Stimulated activated CD4-positive, alpha-beta T cell treated with anti-CD3 and anti-CD28 coated beads, Interleukin-12 subunit alpha, Interleukin-12 subunit beta, amount 100 ng/mL, for 48 hours (primary cell): Measurements from ENCODE around the gene HJURP.

ENCODE experiments used
- DNase-seq, 3 donors: peaks; one replicate each; pipeline ENCODE4 v3.0.0-alpha.2; 2020; ENCODE audit warnings: low read depth in 2 of 3, low spot score in 1 of 3

HJURP gene

DNA sequence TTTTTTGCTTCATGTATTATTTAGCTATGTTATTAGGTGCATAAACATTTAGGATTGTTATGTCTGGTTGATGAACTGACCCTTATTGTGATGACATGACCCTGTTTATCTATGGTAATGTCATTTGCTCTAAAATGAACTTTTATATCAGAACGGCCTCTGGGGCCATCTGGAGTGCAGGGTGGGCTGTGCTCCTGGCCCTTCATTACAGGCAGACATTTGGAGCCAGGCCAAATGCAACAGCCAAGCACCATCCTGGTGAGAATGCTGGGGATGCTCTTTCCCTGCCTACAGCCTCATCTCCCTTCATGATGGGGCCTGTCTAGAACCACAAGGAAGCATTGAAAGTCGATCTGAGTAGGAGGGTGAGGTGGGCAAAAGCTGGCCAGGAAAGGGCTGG lies 38.0 kb downstream of the HJURP start:
- DNase-seq: no peak

DNA sequence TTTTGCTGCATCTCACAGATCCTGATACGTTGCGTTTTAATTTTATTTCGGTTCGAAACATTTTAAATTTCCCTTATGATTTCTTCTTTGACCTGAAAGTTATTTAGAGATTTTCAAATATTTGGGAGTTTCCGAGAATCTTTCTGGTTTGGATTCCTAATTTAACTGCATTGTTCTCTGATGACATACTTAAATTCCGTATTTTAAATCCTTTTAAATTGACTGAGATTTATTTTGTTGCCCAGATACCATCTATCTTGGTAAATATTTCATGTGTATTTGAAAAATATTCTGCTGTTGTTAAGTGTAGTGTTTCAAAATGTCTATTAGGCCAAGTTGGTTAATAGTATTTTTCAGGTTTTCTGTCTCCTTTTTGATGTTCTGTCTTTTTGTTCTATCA lies 38.5 kb downstream of the HJURP start:
- no peak for DNase-seq

DNA sequence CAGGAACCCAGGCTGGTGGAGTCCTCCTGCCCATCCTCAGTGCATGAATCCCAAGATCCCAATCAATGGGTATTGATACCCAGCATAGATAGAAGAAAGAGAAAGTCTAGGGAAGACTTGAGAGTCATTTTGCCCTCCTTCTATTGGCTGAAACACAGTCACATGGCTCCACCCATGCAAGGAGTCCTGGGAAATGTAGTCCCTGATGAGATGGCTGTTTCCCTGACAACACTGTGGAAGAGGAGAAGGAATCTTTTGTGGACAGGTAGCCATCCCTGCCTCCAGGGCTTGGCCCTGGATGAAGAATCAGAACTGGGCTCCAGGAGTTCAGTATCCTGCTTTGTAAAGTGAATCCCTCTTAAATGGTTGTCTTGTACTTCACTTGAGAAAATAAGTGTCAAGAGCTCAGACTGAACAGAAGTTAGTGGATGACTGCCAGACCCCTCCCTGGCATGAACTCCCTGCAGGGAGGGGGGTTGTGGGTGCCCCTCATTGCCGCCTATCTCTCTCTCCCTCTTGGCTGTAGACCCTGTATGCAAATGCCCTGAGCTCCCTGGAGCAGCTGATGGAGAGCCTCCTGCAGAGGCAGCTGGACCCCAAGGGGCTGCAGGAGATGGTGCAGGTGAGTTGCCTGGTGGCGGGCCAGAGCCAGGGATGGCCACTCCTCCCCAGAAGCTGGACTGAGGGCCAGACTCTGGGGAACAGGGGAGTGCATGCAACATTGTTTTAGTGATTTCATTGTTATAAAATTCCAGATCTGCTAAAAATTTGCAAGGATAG lies 40.1 kb downstream of the HJURP start:
- DNase-seq: no peak

DNA sequence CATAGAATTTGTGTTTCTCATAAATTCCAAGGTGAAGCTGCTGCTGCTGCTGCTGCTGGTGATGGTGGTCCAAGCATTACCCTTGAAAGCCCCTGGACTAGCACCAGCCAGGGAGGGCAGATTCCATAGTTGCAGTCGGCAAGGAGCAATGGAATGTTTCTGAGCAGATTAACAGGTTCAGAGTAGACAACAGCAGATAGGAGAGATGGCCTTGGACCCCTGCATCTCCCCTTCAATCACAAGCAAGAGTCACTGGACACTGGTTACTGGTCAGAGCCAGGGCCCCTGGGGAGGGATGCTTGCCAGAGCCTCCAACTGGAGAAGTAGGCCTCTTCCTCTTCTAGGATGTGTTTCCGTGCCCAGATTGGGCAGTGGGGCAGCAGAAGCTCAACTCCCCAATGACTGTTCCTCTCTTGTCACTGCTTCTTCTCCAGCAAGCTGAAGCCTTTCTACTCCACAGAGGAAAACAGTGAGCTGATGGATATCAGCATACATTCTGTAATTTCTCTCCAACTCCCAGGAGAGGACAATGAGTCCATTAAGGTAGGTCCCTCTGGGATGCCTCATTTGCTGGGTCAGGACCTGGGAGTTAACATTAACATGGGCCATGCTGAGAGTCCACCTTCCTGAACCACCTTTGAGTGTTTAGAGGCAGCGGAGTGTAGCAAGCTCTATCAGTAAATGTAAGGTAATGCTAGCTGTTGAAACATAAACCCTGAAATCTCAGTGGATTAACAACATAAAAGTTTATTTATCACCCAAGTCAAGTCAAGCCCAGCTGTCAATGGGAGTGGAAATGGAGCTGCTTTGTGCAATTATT lies 40.9 kb downstream of the HJURP start:
- DNase-seq: no peak

DNA sequence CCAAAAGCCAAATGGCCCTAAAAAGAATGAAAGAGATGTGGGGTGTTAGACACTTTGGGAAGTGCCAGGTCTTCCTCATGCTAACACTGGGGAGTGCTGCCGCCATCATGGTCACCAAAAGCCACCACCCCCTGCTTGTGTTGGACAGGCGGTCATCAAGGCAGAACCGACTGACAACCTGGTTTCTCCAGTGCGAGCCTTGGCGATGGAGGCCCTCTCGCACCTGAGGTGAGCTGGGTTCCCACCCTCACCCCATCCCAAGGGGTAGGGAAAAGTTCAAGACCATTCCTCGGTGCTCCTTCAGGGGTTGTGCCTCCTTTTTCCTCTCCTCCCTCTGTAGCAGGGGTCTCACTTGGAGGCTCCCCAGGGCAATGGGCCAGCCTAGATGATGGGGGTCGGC lies 42.6 kb downstream of the HJURP start:
- no peak for DNase-seq

DNA sequence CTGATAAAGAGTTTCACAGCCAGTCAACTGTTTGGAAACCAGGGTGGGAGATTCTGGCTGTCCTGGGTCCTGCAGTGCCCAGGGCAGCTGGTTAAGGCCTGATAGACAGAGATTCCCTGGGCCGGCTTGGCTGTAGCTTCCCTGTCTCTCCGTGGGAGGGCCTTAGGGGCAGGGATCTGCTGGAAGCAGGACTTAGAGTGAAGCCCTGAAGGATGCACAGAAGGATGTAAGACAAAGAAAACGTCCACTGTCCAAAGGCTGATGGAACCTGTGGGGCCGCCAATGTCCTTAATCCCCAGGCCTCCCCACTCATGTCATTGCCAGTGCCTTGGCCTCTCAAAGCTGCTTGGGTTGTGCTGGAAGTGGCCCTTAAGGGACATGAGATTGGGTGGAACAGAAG lies 43.2 kb downstream of the HJURP start:
- no peak for DNase-seq

DNA sequence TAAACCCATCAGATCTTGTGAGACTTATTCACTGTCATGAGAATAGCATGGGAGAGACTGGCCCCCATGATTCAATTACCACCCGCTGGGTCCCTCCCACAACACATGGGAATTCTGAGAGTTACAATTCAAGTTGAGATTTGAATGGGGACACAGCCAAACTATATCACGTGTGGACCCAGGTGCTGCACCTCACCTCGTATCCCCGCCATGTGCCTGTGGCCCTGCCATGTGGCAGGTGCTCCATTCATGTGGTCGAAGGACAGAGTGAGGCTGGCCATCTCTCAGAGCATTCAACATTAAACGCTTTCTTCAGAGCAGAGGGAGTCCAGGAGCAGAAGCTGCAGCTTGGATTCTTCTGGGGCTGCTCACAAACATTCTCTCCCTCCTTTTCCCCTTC lies 44.0 kb downstream of the HJURP start:
- no peak for DNase-seq

DNA sequence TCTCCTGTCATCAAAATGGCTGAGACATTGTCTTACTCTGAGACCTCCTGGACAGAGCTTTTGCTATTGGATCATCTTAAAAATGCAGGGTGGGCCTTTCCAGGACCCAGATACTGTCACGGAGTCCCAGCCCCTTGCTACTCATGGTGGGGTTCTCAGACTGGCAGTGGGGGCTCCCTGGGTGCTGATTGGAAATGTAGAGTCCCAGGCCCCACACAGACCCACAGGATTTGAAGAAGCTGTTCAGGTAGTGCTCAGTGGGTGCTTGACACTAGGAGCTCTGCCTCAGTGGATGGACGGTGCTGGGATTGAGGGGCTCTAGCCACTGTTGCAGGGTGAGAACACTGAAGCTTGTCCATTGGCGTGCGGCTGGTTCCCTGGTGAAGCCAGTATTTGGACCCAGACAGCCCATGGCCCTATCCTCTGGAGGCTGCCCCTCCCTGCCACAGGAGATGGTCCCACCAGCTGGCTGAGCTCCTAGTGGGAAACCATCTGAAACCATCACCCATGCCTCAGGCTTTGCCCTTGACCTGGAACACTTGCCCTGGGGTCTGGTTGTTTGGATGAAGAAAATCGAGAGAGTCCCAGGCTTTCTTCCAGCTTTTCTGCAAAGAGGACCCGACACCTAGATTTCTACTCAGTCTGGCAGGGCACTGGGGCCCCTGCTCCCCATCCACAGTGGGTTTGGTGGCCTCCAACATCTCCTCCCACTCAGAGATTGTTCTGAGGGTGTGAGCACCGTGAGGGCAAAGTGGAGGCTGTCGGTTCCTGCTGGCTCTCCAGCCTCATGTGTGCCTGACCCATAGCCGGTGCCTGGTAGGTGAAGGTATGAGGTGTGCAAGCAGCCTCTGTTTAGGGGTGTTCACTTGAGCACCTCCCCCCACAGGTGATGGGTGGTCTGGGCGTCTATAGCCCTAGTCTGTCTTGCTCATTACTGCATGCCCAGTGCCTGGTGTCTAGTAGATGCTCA lies 46.1 kb downstream of the HJURP start:
- DNase-seq: no peak

DNA sequence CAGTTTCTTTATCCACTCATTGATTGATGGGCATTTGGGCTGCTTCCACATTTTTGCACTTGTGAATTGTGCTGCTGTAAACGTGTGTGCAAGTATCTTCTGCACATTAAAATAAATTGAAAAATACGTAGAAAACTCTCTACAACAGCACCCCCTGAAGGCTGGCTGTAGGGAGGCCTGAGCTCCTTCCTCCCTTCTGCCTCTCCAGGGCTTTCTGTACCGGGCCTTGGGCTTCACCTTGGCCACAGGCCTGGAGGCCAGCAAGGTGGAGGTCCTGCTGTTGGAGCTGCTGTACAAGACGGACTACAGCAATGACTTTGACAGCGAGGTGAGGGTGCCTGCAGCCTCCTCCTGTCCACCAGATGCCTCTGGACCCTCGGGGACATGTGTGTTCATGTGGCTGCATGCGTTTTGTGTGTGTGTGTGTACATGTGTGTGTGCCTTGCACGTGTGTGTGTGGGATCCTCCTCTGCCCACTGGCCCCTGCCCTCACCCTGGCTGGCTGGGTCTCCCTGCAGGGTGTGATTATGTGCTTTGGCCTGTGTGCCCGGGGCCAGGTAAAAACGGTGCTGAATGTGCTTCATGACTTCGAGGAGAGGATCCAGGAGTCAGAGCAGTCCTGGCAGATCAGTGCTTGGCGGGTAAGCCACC lies 47.0 kb downstream of the HJURP start:
- no peak for DNase-seq

DNA sequence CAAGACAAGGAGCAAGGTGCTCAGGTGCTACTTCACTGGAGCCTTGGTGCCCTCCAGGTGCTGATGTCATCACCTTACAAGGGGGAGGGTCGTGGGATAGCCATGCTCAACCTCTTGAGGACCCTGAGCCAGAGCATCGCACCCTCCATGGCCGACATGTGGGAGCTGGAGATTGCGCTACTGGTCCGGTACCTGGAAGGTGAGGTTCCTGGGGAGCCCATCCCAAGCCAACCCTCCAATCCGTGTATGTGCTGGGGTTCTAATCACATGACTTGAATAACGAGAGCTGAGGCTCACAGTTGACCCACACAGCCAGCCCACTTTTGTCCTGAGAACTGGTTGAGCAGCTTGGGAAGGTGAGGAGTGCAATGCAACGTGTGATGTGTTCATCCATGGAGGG lies 50.3 kb downstream of the HJURP start:
- no peak for DNase-seq

DNA sequence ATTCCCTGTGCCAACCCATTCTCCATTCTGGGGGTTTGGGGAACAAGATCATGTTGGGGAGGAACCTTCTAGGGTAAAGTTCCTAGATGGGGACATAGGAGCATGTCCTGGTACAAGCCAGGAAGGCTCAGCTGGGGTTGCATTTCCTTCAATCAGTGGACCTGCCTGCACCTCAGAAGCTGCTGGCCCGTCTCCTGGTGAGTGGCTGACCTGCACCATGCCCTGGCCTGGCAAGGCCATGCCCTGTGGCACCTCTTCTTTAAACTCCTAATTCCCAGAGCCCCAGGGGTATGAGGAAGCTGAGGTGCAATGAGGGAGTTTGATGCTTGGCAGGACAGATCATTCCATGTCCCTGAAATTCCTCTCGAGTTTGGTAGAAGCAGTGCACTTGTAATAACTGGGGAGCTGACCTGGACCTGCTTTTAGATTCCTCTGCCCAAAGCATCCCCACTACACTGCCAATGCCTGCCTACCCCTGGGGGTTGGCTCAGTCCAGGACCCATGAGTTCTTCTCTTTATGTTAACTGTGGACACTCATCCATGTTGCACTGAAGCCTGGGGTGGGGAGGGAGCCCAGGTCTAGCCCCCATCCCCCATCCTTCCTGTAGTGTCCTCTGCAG lies 50.9 kb downstream of the HJURP start:
- DNase-seq: no peak

DNA sequence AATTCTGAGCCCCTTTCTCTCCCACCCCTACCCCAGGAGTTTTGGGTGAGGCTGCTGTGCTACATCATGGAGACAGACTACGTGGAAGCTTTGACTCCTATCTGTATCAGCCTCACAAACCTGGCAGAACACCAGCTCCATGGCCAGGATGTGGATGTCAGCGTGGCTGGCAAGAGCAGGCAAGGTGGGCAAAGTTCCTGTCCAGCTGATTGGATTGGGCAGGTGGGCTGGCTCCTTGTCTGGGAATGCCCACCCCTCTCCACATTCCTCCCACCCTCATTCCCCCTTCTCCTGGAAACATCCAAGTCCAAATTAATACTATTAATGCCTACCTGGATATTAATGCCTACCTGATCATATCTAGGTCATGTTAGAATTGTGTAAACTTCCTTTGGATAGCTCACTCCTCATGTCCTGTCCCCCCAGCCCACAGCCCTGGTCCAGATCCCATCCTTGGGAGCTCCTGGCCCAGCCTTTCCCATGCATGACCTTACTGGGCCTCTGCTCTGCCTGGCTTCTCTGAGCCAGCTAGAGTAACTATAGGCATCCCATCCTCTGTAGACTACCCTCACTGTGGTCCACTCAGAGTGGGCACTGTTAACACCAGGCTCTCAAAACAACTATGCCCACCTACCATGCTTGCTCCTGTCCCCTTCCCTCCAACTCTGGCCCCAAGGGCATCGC lies 52.1 kb downstream of the HJURP start:
- no peak for DNase-seq

DNA sequence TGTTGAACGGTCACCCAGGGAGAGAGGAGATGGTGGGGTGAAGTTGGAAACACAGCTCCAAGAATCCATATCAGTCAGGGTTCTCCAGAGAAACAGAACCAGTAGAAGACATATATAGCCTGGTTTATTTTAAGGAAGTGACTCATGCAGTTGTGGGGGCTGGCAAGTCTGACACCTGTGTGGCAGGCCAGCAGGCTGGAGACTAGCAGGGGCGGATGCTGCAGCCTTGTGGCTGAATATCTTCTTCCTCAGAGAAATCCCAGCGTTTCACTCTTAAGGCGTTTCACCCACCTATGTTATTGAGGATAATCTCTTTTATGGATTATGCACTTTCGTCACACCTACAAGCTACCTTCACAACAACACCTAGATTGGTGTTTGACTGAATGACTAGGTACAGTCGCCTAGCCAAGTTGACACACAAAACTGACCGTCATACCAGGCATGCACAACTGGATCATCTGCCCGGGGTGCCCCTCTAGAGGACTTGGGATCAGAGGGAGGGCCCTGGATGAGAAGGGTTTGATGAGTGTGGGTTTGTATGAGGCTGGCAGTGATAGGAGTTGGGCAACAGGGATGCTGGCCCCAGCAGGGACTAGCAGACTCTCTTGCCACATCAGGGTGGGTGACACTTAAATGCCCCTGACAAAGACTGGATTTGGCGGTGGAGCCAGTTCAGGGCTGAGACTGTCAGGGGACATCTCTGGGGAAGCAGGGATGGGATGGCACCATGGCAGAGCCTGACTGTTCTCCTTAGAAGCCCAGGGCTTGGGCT lies 52.8 kb downstream of the HJURP start:
- DNase-seq: no peak

DNA sequence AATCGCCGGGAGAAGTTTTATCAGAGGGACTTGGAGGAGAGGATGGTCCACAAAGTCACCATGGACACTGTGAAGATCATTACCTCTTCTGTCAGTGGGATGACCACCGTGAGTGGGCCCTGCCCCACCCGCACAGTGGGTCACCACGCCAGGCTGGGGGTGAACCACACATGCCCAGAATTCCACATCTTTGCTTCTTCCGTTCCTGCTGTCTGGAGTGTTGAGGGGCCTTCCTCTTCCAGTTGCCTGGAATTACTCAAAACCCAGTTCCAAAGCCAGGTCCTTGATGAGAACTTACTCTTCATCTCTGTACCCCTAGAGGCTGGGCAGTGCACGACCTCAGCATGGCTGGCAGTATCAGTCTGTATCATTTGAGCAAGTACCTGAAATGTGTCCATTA lies 54.1 kb downstream of the HJURP start:
- DNase-seq: no peak

DNA sequence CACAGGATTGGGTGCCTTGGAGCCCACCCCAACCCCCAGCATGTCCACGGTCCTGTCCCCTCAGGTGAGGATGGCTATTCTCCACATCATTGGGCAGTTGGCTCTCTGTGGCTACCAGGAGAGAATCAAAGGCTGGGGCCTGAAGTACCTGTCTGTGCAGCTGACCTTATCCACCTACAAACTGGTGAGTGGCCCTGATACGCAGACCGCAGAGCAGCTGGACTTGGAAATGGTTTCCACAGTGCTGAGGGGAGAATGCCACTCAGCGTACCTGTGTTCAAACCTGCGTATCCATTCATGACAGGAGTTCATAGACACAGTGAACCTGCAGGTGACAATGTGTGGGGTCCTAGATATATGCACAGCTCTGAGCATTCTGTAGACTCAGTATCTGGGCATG lies 54.6 kb downstream of the HJURP start:
- no peak for DNase-seq

DNA sequence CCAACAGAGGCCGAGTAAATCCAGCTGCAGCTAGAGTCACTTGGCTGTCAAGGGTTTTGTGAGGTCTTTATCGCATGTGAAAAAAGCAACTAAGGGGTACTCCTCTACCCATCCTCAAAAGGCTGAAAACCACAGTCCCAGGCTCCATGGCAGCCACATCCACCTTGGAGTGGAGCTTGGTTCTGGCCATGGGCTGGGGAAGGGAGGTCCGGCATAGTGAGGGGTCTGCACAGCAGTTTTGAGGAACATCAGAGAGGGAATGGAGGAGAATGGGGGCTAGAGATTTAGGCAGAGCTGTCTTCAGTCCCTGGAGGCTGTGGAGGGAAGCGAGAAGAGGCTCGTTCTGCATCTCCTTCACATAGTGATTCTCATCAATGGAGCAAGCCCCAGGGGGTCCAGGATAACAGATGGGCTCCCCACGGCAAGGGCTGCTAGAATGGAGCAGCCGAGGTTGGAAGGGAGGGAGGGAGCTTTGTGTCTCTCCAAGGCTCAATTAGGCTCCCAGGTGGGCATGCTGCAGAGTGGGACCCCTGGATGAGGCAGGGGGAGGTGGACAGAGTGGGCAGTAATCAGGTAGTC lies 55.2 kb downstream of the HJURP start:
- DNase-seq: no peak

DNA sequence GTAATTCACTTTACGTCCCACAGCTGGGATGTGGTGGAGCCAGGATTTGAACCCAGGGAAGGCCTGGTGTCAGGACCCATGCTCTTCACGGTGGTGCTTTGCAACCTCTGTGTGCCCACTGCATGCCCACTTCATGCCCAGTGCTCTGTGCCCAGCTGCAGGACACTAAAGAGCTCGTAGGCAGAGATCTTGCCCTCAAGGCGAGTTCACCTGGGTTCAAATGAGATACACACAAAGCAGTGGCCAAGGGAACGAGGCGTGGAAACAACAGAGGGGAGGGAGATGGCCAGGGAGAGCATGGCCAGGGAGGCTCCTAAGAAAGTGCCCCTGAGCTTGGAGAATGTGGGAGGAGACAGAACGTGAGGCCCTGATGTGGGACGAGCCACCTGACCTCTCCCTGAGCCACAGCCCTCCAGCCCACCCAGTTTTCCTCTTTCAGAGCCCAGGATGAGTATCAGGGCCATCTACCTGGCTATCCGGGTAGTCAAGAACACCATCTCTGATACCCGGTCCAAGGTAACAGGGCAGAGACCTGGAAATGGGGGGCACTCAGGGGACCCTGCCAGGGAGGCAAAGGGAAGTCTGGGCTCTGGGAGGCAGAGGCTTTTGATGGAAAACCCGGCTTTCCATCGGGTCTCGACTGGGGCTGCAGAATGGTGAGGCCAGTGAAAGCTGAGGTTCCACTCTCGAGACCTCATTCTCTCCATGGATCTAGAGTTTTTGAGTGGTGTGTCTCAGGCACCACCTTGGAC lies 55.8 kb downstream of the HJURP start:
- DNase-seq: no peak

DNA sequence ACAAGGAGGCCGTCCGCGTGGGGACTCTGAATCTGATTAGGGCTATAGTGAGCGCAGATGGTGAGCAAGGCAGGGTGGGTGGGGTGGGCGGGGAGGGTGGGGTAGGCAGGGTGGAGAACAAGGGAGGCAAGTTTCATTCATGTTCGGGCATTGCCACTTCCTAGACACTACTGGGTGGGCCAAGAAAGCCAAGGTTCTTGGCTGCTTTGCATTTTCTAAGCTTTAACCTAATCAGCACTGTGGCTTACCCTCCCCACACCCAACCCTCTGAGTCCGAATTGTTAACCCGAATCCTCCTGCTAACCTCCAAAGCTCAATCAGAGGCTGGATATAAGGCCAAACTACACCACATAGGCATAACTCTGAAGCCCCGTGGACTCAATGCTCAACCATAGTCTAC lies 58.1 kb downstream of the HJURP start:
- no peak for DNase-seq
